ENCODE measurements around the gene SEL1L. TPM values are rescaled to one million over a fixed set of nuclear protein-coding genes. Genes with fewer than 3 reads are reported as not detected.

The SEL1L gene
- total RNA-seq, 4 donors from 2014 or later = 30.4 to 41.9 (median 34.0) TPM

GRCh38 chr14:81525129-81525528, 8.5 kb downstream of the SEL1L start:
- 92 to 96% methylated on average over 1 of the region's 1 CpG for WGBS, 2 donors
- intact Hi-C loops (cut with DNase I; ENCODE audit: low total_unique reads) = no loop called here
- TF ChIP-seq POLR2A (IDR thresholded peaks at IDR 0.05) (no peak), CTCF (IDR thresholded peaks at IDR 0.05) (no peak)
- no peak for DNase-seq (ENCODE audit: low spot score in 2 of 2)
- H3K4me3 ChIP-seq (ENCODE audit: low read depth, poor library complexity, severe bottlenecking) = no peak overlapping the region

- no peak overlapping the region for H3K4me3 ChIP-seq (ENCODE audit: low read depth, poor library complexity, severe bottlenecking)
- TF ChIP-seq POLR2A (IDR thresholded peaks at IDR 0.05) (no peak), CTCF (IDR thresholded peaks at IDR 0.05) (no peak)
- no peak for DNase-seq (ENCODE audit: low spot score in 2 of 2)
- 80 to 85% methylated on average over 2 of the region's 2 CpGs for WGBS, 2 donors
- intact Hi-C loops (cut with DNase I; ENCODE audit: low total_unique reads) = no loop called here
Measured at GRCh38 chr14:81523616-81524015, 10.0 kb downstream of the SEL1L start.

GRCh38 chr14:81523016-81523415, 10.6 kb downstream of the SEL1L start:
- 92 to 93% methylated on average over 4 of the region's 4 CpGs for WGBS, 2 donors
- no peak for DNase-seq (ENCODE audit: low spot score in 2 of 2)
- intact Hi-C loops (cut with DNase I; ENCODE audit: low total_unique reads) = no loop called here
- no peak overlapping the region for H3K4me3 ChIP-seq (ENCODE audit: low read depth, poor library complexity, severe bottlenecking)
- TF ChIP-seq POLR2A (IDR thresholded peaks at IDR 0.05) (no peak), CTCF (IDR thresholded peaks at IDR 0.05) (no peak)

- WGBS, 2 donors = 96 to 98% methylated on average over 4 of the region's 4 CpGs
- intact Hi-C loops (cut with DNase I; ENCODE audit: low total_unique reads) = no loop called here
- DNase-seq (ENCODE audit: low spot score in 2 of 2) = no peak
- no peak overlapping the region for H3K4me3 ChIP-seq (ENCODE audit: low read depth, poor library complexity, severe bottlenecking)
- no peak for TF ChIP-seq CTCF (IDR thresholded peaks at IDR 0.05)
- no peak for TF ChIP-seq POLR2A (IDR thresholded peaks at IDR 0.05)
Measured at GRCh38 chr14:81521356-81521755, 12.3 kb downstream of the SEL1L start.

GRCh38 chr14:81519200-81520011, 14.2 kb downstream of the SEL1L start:
- WGBS, 2 donors = 74% methylated on average over 3 of the region's 3 CpGs
- intact Hi-C loops (cut with DNase I; ENCODE audit: low total_unique reads) = no loop called here
- no peak for TF ChIP-seq POLR2A (IDR thresholded peaks at IDR 0.05)
- no peak for TF ChIP-seq CTCF (IDR thresholded peaks at IDR 0.05)
- no peak for DNase-seq (ENCODE audit: low spot score in 2 of 2)
- H3K4me3 ChIP-seq (ENCODE audit: low read depth, poor library complexity, severe bottlenecking) = no peak overlapping the region

All from lower leg skin (tissue), 4 donors.